AG04449 (cell line): ENCODE results near the gene MYL12A.

ENCODE experiments used
- CTCF ChIA-PET: fragments of 350-600 bp; formaldehyde crosslinking; extraction: SDS; loops from one replicate; lab custom pipeline; 2021; ENCODE audit warnings: antibody characterized with exemption; lab: Yijun Ruan, JAX
- POLR2A ChIA-PET: fragments of 400-600, 350-600 bp; formaldehyde crosslinking; extraction: SDS; loops from one replicate; lab custom pipeline; 2020; ENCODE audit warnings: antibody characterized with exemption, inconsistent platforms; lab: Yijun Ruan, JAX
- DNase-seq: peaks from one replicate; pipeline ENCODE4 v3.0.0-alpha.2; 2010; ENCODE audit warnings: low read depth, low spot score
- H3K4me3 ChIP-seq: 2 replicates; pipeline ENCODE4 v1.5.1; 2011; ENCODE audit warnings: low read depth, mild to moderate bottlenecking, control low read depth, low read length
- CTCF ChIP-seq: IDR thresholded peaks from one replicate; pipeline ENCODE4 v1.5.1; 2011; ENCODE audit warnings: mild to moderate bottlenecking, moderate library complexity, low read length, control low read depth, inconsistent platforms; ENCODE audit not compliant: insufficient read depth; ENCODE audit errors: missing control alignments

Gene MYL12A

GRCh38 chr18:3256693-3257626 lies 9.4 kb downstream of the MYL12A start:
- TF ChIP-seq CTCF = no peak
- no peak overlapping the region for H3K4me3 ChIP-seq
- no peak for DNase-seq
- CTCF ChIA-PET = interaction anchor here (1.0 kb wide), 1 partner anchor 198 kb away, joined by 3 read pairs; no protein-coding TSS in a partner anchor
- POLR2A ChIA-PET = interaction anchor here (1.5 kb wide), 1 partner anchor 9 kb away, joined by 6 read pairs; the partner anchor contains the start of gene MYL12A

DNA sequence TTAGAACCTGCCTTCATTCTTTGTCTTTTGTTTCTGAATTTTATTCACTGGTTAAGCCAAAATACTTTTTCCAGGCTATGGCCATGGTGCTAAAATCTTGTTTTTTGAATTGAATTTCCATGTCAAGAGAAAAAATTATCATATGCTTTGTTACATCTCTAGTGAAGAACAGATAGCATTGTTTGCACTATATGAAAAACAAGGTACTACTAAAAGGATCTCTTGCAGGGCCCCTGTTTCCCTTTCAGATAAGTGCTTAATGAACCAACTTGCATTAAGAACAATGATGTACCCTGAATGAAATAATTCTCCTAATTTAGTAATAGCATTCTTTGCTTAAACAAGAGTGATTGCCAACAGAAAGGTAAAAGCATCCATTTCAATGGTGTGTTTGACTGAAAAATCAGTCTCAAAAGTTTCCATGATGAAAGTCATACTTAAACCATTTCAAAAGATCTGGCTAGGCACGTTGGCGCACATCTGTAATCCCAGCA lies 10.1 kb downstream of the MYL12A start:
- TF ChIP-seq CTCF = no peak
- no peak for DNase-seq
- H3K4me3 ChIP-seq = no peak overlapping the region
- ChIA-PET POLR2A (no interaction called here), CTCF (no interaction called here)

DNA sequence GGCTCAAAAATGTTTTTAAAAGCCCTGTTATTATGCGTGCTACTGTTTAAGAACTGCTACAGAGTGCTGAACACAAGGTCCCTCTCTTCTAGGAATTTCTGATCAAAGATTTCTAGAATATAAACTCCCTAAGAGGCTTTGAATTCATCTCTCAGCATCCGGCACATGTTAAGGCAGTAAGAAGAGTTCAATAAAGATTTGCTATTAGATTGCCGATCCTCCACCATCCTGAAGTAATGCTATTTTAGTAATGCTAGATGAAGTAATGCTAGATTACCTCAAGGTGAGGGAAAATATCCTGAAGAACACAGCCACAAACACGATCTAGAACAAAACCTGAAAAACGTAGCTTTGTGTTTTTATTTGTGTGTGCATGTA lies 13.4 kb downstream of the MYL12A start:
- H3K4me3 ChIP-seq = peak overlapping the region; percentile 90
- DNase-seq = no peak
- ChIA-PET CTCF (interaction anchor here (1.0 to 1.5 kb wide), 2 partner anchors 13 to 405 kb away, joined by 3 to 6 read pairs; no protein-coding TSS in a partner anchor), POLR2A (interaction anchor here (0.7 to 1.7 kb wide), 4 partner anchors 9 to 405 kb away, joined by 3 to 21 read pairs (median 3); partner anchors contain the start of gene MYL12A)
- TF ChIP-seq CTCF = no peak

GRCh38 chr18:3261373-3262233 lies 14.0 kb downstream of the MYL12A start, which contains the start of gene MYL12B:
TSS of gene MYL12B (plus strand) at chr18:3262133. CDS start at chr18:3272899, 10,766 bp downstream.
- CTCF ChIA-PET = interaction anchor here (1.0 to 1.5 kb wide), 2 partner anchors 13 to 405 kb away, joined by 3 to 6 read pairs; no protein-coding TSS in a partner anchor
- TF ChIP-seq CTCF = no peak

DNA sequence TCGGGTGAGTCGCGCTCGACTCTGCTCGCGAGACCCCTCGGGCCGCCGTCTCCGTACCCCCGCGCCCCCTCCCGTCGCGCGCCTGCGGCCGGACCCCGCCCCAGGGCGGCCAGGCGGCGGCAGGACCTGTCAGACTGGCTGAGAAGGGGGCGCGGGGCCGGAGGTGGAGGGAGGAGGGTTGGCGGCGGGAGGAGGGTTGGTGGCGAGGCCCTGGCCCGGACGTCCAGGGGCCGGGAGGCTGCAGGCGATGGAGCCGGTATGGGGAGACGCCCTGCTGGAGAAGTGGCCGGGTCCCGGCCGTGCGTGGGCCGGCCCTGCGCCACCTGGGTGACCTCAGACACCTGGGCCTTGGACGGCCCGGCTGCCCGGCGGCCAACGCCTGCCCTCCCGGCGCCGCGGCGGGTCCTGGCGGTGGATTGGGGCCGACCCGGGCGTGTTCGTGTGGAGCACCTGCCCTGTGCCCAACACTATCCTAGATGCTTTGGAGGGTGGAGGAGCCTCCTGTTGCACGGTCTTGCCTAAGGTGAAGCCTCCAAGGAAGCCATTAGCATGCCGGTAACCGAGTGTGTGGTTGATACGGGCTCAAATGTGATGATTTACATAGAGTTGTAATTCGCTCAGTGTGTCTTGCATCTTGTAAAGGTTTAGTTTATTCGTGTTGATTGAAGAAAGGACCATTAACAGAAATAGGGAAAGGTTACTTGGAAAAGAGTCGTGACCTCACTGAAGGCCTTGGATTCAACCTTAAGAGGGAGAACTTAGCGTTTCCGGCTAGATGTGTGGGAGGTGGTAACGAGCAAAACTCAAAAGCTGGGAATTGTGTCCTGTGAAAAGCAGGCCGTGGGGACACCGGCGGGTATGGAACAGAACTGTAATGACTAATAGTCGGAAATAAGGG lies 14.9 kb downstream of the MYL12A start:
- no peak for TF ChIP-seq CTCF
- ChIA-PET CTCF (interaction anchor here (1.5 to 2.0 kb wide), 2 partner anchors 403 to 404 kb away, joined by 6 to 7 read pairs; no protein-coding TSS in a partner anchor), POLR2A (interaction anchor here (1.0 to 3.2 kb wide), 3 partner anchors 10 to 15 kb away, joined by 3 to 21 read pairs (median 16); partner anchors contain the start of gene MYL12A)
- no peak for DNase-seq
- H3K4me3 ChIP-seq = peak overlapping the region; percentile 90

More at GRCh38 chr18:3261373-3262233, 14.0 kb downstream of the MYL12A start, which contains the start of gene MYL12B:
- peak within 1 kb of the TSS; percentile 90 for H3K4me3 ChIP-seq
- DNase-seq = no peak
- POLR2A ChIA-PET = interaction anchor here (0.7 to 1.7 kb wide), 3 partner anchors 9 to 404 kb away, joined by 3 to 21 read pairs (median 3); no protein-coding TSS in a partner anchor
